Chondrocyte (in vitro differentiated cells): ENCODE data around the gene CPO. TPM values are rescaled to one million over a fixed set of nuclear protein-coding genes. Genes with fewer than 3 reads are reported as not detected.
"Not testable (repeated sequence)": the region's sequence is repeated elsewhere in the genome, so short reads cannot be mapped to it uniquely, and the experiment has no call there.

Experiments used
- DNase-seq: peaks from one replicate; pipeline ENCODE4 v3.0.0; 2021; ENCODE audit warnings: mixed read lengths, low spot score
- H3K27ac Mint-ChIP-seq: one replicate; pipeline ENCODE4 v1.8.0; 2021; ENCODE audit warnings: mild to moderate bottlenecking, moderate library complexity, mixed read lengths; ENCODE audit not compliant: unreplicated experiment
- H3K27me3 Mint-ChIP-seq: 2 replicates; pipeline ENCODE4 v1.8.0; 2021; ENCODE audit warnings: low read depth, mixed read lengths
- H3K36me3 Mint-ChIP-seq: 2 replicates; pipeline ENCODE4 v1.8.0; 2021; ENCODE audit warnings: low read depth, mixed read lengths
- H3K4me1 Mint-ChIP-seq: 2 replicates; pipeline ENCODE4 v1.8.0; 2021; ENCODE audit warnings: low read depth, mild to moderate bottlenecking, mixed read lengths
- H3K4me3 Mint-ChIP-seq: one replicate; pipeline ENCODE4 v1.8.0; 2021; ENCODE audit warnings: mild to moderate bottlenecking, moderate library complexity, mixed read lengths; ENCODE audit not compliant: unreplicated experiment
- H3K9me3 Mint-ChIP-seq: 2 replicates; pipeline ENCODE4 v1.8.0; 2021; ENCODE audit warnings: low read depth, mixed read lengths
- CTCF ChIP-seq: fragments of 200-600 bp; sonication (generic); IDR thresholded peaks from 2 replicates; pipeline ENCODE4 v1.5.0; 2021; ENCODE audit warnings: antibody characterized with exemption, mild to moderate bottlenecking, moderate library complexity
- total RNA-seq: library from RNA; stranded (reverse); gene quantifications from 3 replicates; pipeline ENCODE4 v1.2.1, GENCODE V29; 2021

CPO gene
- total RNA-seq, 1 donor from 2014 or later, result not detected

GRCh38 chr2:206937555-206937954 lies 1.8 kb upstream of the CPO start:
- no peak for TF ChIP-seq CTCF
- no peaks in the 10 kb centered on the region for H3K4me1 Mint-ChIP-seq
- peaks cover 3% of the 10 kb centered on the region for H3K9me3 Mint-ChIP-seq
- H3K27me3 Mint-ChIP-seq, result no peaks in the 10 kb centered on the region
- no peak for DNase-seq
- H3K27ac Mint-ChIP-seq, result no peak overlapping the region
- no peak overlapping the region for H3K4me3 Mint-ChIP-seq
- peaks cover 2% of the 10 kb centered on the region for H3K36me3 Mint-ChIP-seq

GRCh38 chr2:206940546-206940945 lies 1.2 kb downstream of the CPO start:
- H3K27me3 Mint-ChIP-seq, result peaks cover 3% of the 10 kb centered on the region
- H3K4me3 Mint-ChIP-seq, result no peak overlapping the region
- peaks cover 3% of the 10 kb centered on the region for H3K9me3 Mint-ChIP-seq
- TF ChIP-seq CTCF, result no peak
- H3K27ac Mint-ChIP-seq, result no peak overlapping the region
- peaks cover 2% of the 10 kb centered on the region for H3K36me3 Mint-ChIP-seq
- no peak for DNase-seq
- H3K4me1 Mint-ChIP-seq, result no peaks in the 10 kb centered on the region

GRCh38 chr2:206942592-206943478 lies 3.5 kb downstream of the CPO start:
- no peak overlapping the region for H3K4me3 Mint-ChIP-seq
- TF ChIP-seq CTCF, result no peak
- peaks cover 3% of the 10 kb centered on the region for H3K27me3 Mint-ChIP-seq
- H3K36me3 Mint-ChIP-seq, result peaks cover under 1% of the 10 kb centered on the region
- DNase-seq, result no peak
- no peak overlapping the region for H3K27ac Mint-ChIP-seq
- H3K9me3 Mint-ChIP-seq, result peaks cover 19% of the 10 kb centered on the region
- no peaks in the 10 kb centered on the region for H3K4me1 Mint-ChIP-seq

- H3K4me1 Mint-ChIP-seq, DNase-seq, H3K27ac Mint-ChIP-seq, H3K4me3 Mint-ChIP-seq, H3K27me3 Mint-ChIP-seq, H3K36me3 Mint-ChIP-seq: not testable (repeated sequence)
- peaks cover 19% of the 10 kb centered on the region for H3K9me3 Mint-ChIP-seq
Observed at GRCh38 chr2:206953404-206953803, 14.1 kb downstream of the CPO start.

GRCh38 chr2:206955253-206955652 lies 15.9 kb downstream of the CPO start:
- H3K36me3 Mint-ChIP-seq, result no peaks in the 10 kb centered on the region
- H3K27ac Mint-ChIP-seq, result no peak overlapping the region
- DNase-seq, result no peak
- H3K9me3 Mint-ChIP-seq, result peaks cover 19% of the 10 kb centered on the region
- H3K27me3 Mint-ChIP-seq, result peaks cover 5% of the 10 kb centered on the region
- TF ChIP-seq CTCF, result no peak
- H3K4me1 Mint-ChIP-seq, result no peaks in the 10 kb centered on the region
- no peak overlapping the region for H3K4me3 Mint-ChIP-seq

- peaks cover 11% of the 10 kb centered on the region for H3K9me3 Mint-ChIP-seq
- no peak overlapping the region for H3K4me3 Mint-ChIP-seq
- H3K27me3 Mint-ChIP-seq, result peaks cover 5% of the 10 kb centered on the region
- DNase-seq, result no peak
- H3K4me1 Mint-ChIP-seq, result no peaks in the 10 kb centered on the region
- no peak overlapping the region for H3K27ac Mint-ChIP-seq
- H3K36me3 Mint-ChIP-seq, result no peaks in the 10 kb centered on the region
- no peak for TF ChIP-seq CTCF
Observed at GRCh38 chr2:206958261-206958660, 18.9 kb downstream of the CPO start.
